ENCODE results near the gene HAT1.

The HAT1 gene

GRCh38 chr2:171956135-171956825 lies 34.0 kb downstream of the HAT1 start:
- H3K4me3 ChIP-seq (ENCODE audit: control insufficient read depth, low read depth, low read length): no peak overlapping the region
- no peak for DNase-seq (ENCODE audit: low read depth)
- TF ChIP-seq, protein P1, sequence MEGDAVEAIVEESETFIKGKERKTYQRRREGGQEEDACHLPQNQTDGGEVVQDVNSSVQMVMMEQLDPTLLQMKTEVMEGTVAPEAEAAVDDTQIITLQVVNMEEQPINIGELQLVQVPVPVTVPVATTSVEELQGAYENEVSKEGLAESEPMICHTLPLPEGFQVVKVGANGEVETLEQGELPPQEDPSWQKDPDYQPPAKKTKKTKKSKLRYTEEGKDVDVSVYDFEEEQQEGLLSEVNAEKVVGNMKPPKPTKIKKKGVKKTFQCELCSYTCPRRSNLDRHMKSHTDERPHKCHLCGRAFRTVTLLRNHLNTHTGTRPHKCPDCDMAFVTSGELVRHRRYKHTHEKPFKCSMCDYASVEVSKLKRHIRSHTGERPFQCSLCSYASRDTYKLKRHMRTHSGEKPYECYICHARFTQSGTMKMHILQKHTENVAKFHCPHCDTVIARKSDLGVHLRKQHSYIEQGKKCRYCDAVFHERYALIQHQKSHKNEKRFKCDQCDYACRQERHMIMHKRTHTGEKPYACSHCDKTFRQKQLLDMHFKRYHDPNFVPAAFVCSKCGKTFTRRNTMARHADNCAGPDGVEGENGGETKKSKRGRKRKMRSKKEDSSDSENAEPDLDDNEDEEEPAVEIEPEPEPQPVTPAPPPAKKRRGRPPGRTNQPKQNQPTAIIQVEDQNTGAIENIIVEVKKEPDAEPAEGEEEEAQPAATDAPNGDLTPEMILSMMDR (IDR thresholded peaks at IDR 0.05; ENCODE audit: control insufficient read depth, insufficient read depth, low read depth, low read length, missing control alignments): no peak

DNA sequence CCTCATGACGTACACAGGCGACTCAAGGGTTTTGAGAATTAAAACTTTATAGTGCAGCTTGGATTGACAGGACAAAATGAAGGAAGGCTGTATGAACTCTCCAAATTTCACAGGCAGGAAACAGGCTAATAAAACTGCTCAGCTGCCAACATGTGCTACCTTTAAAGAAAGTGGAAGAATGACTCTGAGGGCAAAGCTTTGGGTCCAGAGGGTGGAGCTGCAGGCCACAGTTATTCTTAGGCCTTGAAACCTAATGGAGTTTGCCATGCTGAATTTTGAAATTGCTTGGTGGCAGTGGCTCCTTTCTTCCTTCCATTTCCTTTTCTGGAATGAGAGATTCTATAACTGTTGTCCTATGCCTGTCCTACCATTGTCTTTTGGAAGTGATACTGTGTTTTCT lies 34.8 kb downstream of the HAT1 start:
- TF ChIP-seq, protein P1 (IDR thresholded peaks at IDR 0.05; ENCODE audit: control insufficient read depth, insufficient read depth, low read depth, low read length, missing control alignments): peak; percentile 45
- H3K4me3 ChIP-seq (ENCODE audit: control insufficient read depth, low read depth, low read length): no peak overlapping the region
- DNase-seq (ENCODE audit: low read depth): peak; percentile 5

DNA sequence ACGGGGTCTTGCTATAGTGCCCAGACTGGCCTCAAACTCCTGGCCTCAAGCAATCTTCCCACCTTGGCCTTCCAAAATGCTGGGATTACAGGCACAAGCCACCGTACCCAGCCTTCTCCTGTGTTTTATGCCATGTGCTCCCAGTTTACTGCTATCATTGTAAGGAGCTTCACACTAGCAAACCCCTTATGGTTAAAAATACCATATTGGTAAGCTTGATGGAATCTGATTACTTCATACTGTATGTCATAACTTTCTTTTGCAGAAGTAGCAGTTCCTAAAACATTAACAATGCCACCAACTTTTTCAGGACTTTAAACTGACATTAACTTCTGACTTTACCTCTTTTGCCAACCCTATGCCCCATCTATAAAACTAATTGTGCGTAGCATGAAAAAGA lies 36.2 kb downstream of the HAT1 start:
- peak; percentile 44 for DNase-seq (ENCODE audit: low read depth)
- H3K4me3 ChIP-seq (ENCODE audit: control insufficient read depth, low read depth, low read length): no peak overlapping the region
- TF ChIP-seq, protein P1 (IDR thresholded peaks at IDR 0.05; ENCODE audit: control insufficient read depth, insufficient read depth, low read depth, low read length, missing control alignments): no peak

DNA sequence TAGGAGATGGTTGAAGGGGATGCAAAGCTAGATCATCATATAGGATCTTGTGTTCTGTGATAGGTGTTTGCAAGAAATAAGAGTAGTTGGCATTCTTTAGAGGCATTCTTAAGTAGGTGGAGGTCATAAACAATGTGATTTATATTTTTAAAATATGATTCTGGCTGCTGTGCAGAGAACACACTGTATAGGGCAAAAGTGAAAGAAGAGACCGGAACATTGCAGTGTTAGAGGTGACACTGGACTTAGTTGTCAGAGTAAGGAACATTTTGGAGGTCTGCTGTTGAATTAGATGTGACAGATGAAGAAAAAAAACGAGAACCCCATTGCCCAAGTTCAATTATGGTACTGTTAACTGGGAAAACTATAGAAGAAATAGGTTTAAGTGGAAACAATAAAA lies 37.7 kb downstream of the HAT1 start:
- no peak for DNase-seq (ENCODE audit: low read depth)
- H3K4me3 ChIP-seq (ENCODE audit: control insufficient read depth, low read depth, low read length): no peak overlapping the region
- TF ChIP-seq, protein P1 (IDR thresholded peaks at IDR 0.05; ENCODE audit: control insufficient read depth, insufficient read depth, low read depth, low read length, missing control alignments): no peak

- TF ChIP-seq, protein P1 (IDR thresholded peaks at IDR 0.05; ENCODE audit: control insufficient read depth, insufficient read depth, low read depth, low read length, missing control alignments): no peak
- H3K4me3 ChIP-seq (ENCODE audit: control insufficient read depth, low read depth, low read length): no peak overlapping the region
- DNase-seq (ENCODE audit: low read depth): no peak
Measured at GRCh38 chr2:171960570-171960969, 38.3 kb downstream of the HAT1 start.

- DNase-seq (ENCODE audit: low read depth): no peak
- H3K4me3 ChIP-seq (ENCODE audit: control insufficient read depth, low read depth, low read length): no peak overlapping the region
- TF ChIP-seq, protein P1 (IDR thresholded peaks at IDR 0.05; ENCODE audit: control insufficient read depth, insufficient read depth, low read depth, low read length, missing control alignments): no peak
Measured at GRCh38 chr2:171963198-171963597, 40.9 kb downstream of the HAT1 start.
